Umbilical cord (tissue), 2 donors: ENCODE measurements around the gene CTF1. TPM values are rescaled to one million over a fixed set of nuclear protein-coding genes. Genes with fewer than 3 reads are reported as not detected.
A peak's percentile ranks its signal among the peaks of the same experiment; 100 is the strongest.
"Not testable (repeated sequence)": the region's sequence is repeated elsewhere in the genome, so short reads cannot be mapped to it uniquely, and the experiment has no call there.

Experiments
- DNase-seq: peaks from one replicate; pipeline ENCODE4 v3.0.0-alpha.2; 2015; ENCODE audit warnings: low spot score
- total RNA-seq: library from RNA; depleted of rRNA; stranded (reverse); fragments of >200 nt; gene quantifications from one replicate; pipeline ENCODE4 v1.2.3, GENCODE V29; 2014; ENCODE audit warnings: low replicate concordance; ENCODE audit not compliant: insufficient read depth

The CTF1 gene
- total RNA-seq, result 2.6 TPM

GRCh38 chr16:30896261-30896888 lies at the start of gene CTF1:
CTF1 (plus strand) TSS chr16:30896614; CDS start chr16:30896644, 30 bp downstream.
- peak; percentile 97 for DNase-seq

GRCh38 chr16:30846649-30847402 lies 49.6 kb upstream of the CTF1 start:
- no peak for DNase-seq

GRCh38 chr16:30850246-30850645 lies 46.2 kb upstream of the CTF1 start:
- no peak for DNase-seq

- no peak for DNase-seq
Observed at GRCh38 chr16:30853758-30854157, 42.7 kb upstream of the CTF1 start.

GRCh38 chr16:30858111-30858495 lies 38.3 kb upstream of the CTF1 start:
- DNase-seq, result no peak

- DNase-seq, result no peak
Observed at GRCh38 chr16:30858829-30859423, 37.5 kb upstream of the CTF1 start.

- DNase-seq, result not testable (repeated sequence)
Observed at GRCh38 chr16:30860729-30861128, 35.7 kb upstream of the CTF1 start.

- DNase-seq, result not testable (repeated sequence)
Observed at GRCh38 chr16:30863178-30863577, 33.2 kb upstream of the CTF1 start.

GRCh38 chr16:30866031-30866430 lies 30.4 kb upstream of the CTF1 start:
- DNase-seq, result no peak

GRCh38 chr16:30867747-30868146 lies 28.7 kb upstream of the CTF1 start:
- no peak for DNase-seq

GRCh38 chr16:30870904-30871303 lies 25.5 kb upstream of the CTF1 start:
- DNase-seq, result no peak

- DNase-seq, result no peak
Observed at GRCh38 chr16:30874244-30874820, 22.1 kb upstream of the CTF1 start.

- peak; percentile 93 for DNase-seq
Observed at GRCh38 chr16:30874821-30875717, 21.3 kb upstream of the CTF1 start.

GRCh38 chr16:30875871-30876801 lies 20.3 kb upstream of the CTF1 start:
- no peak for DNase-seq

- DNase-seq, result no peak
Observed at GRCh38 chr16:30876867-30877266, 19.5 kb upstream of the CTF1 start.

- DNase-seq, result no peak
Observed at GRCh38 chr16:30882429-30883310, 13.7 kb upstream of the CTF1 start.

GRCh38 chr16:30884760-30885159 lies 11.7 kb upstream of the CTF1 start:
- DNase-seq, result no peak

- no peak for DNase-seq
Observed at GRCh38 chr16:30885196-30885595, 11.2 kb upstream of the CTF1 start.

- no peak for DNase-seq
Observed at GRCh38 chr16:30886145-30886544, 10.3 kb upstream of the CTF1 start.
